B cell (primary cell): ENCODE measurements around the gene ZNF609. TPM values are rescaled to one million over a fixed set of nuclear protein-coding genes. Genes with fewer than 3 reads are reported as not detected.

Source experiments
- ATAC-seq: fragments of 200-7000 bp; cut with Tn5 transposase; one replicate; pipeline ENCODE4 v1.10.0; 2021; ENCODE audit warnings: low read depth, mild to moderate bottlenecking, moderate number of reproducible peaks, moderate library complexity
- CTCF ChIA-PET: fragments of 350-600 bp; sonication (Branson Sonifier 250); formaldehyde crosslinking; loops from one replicate; lab custom pipeline; 2021; ENCODE audit warnings: antibody characterized with exemption, inconsistent platforms; lab: Charles Lee
- POLR2A ChIA-PET: fragments of 350-600 bp; sonication (Branson Sonifier 250); formaldehyde crosslinking; loops from one replicate; lab custom pipeline; 2021; ENCODE audit warnings: antibody characterized with exemption; lab: Charles Lee
- DNase-seq: peaks from one replicate; pipeline ENCODE4 v3.0.0; 2013
- H2AFZ ChIP-seq: 2 replicates; pipeline ENCODE4 v1.6.1; 2012; ENCODE audit warnings: mild to moderate bottlenecking, low read depth, low read length; ENCODE audit not compliant: insufficient read depth, poor library complexity, severe bottlenecking
- H3K27ac ChIP-seq, 2 donors: 1 replicate in 1 of 2; 2 replicates in 1 of 2; pipeline ENCODE4 v1.5.1; 2012 to 2013; ENCODE audit warnings: low read length in 2 of 2, mild to moderate bottlenecking in 2 of 2, moderate library complexity in 1 of 2
- H3K27me3 ChIP-seq, 4 experiments: fragments of 200-600 bp in 1 of 4; sonication (generic) in 1 of 4; replicated peaks in 1 of 4; 1 replicate in 2 of 4; 2 replicates in 2 of 4; pipeline versions ENCODE4 v1.6.1 to v1.7.0; 2013 to 2016; ENCODE audit warnings: low read length in 3 of 4, mild to moderate bottlenecking in 2 of 4, mixed read lengths in 1 of 4, moderate library complexity in 1 of 4; ENCODE audit not compliant: insufficient read depth in 4 of 4, control insufficient read depth in 3 of 4; ENCODE audit errors: control extremely low read depth in 1 of 4
- H3K36me3 ChIP-seq, 2 experiments: replicated peaks in 1 of 2; 1 replicate in 1 of 2; 2 replicates in 1 of 2; pipeline versions ENCODE4 v1.6.1 to v1.7.1; 2013; ENCODE audit warnings: low read length in 1 of 2; ENCODE audit not compliant: insufficient read depth in 2 of 2, control insufficient read depth in 1 of 2; ENCODE audit errors: control extremely low read depth in 1 of 2, extremely low read depth in 1 of 2
- H3K4me1 ChIP-seq, 2 donors: fragments of 200-600 bp in 1 of 2; sonication (generic) in 1 of 2; 1 replicate in 1 of 2; 2 replicates in 1 of 2; pipeline versions ENCODE4 v1.5.1 to v1.6.1; 2013 to 2017; ENCODE audit warnings: low read length in 2 of 2; ENCODE audit not compliant: control insufficient read depth in 2 of 2, insufficient read depth in 2 of 2
- H3K4me2 ChIP-seq: replicated peaks from 2 replicates; pipeline ENCODE3; 2012; ENCODE audit warnings: mild to moderate bottlenecking, low read depth, low read length; ENCODE audit not compliant: poor library complexity, severe bottlenecking
- H3K4me3 ChIP-seq, 5 experiments: fragments of 200-600 bp in 1 of 5; sonication (generic) in 1 of 5; 1 replicate in 3 of 5; 2 replicates in 2 of 5; pipeline versions ENCODE4 v1.5.1 to v1.7.0; 2011 to 2016; ENCODE audit warnings: low read length in 4 of 5, mild to moderate bottlenecking in 4 of 5, low read depth in 2 of 5, control low read depth in 1 of 5, moderate library complexity in 1 of 5; ENCODE audit not compliant: insufficient read depth in 1 of 5; ENCODE audit errors: control extremely low read depth in 1 of 5, extremely low read depth in 1 of 5
- H3K79me2 ChIP-seq: fragments of 200-600 bp; sonication (generic); one replicate; pipeline ENCODE4 v1.6.0; 2016; ENCODE audit warnings: low read length; ENCODE audit not compliant: control insufficient read depth, insufficient read depth
- H3K9ac ChIP-seq: fragments of 200-600 bp; sonication (generic); 2 replicates; pipeline ENCODE4 v1.6.1; 2017; ENCODE audit warnings: mild to moderate bottlenecking, low read length, moderate library complexity
- H3K9me3 ChIP-seq, 3 donors: one replicate each; pipeline versions ENCODE4 v1.6.1 to v1.7.1; 2013; ENCODE audit warnings: low read length in 2 of 3; ENCODE audit not compliant: control insufficient read depth in 2 of 3, insufficient read depth in 1 of 3; ENCODE audit errors: control extremely low read depth in 1 of 3
- H4K20me1 ChIP-seq: 2 replicates; pipeline ENCODE4 v1.6.0; 2012; ENCODE audit warnings: mild to moderate bottlenecking, low read length; ENCODE audit not compliant: insufficient read depth, control insufficient read depth, poor library complexity, severe bottlenecking
- H3K27ac Mint-ChIP-seq: one replicate; pipeline ENCODE4 v1.8.0; 2021; ENCODE audit warnings: mixed read lengths
- H3K27me3 Mint-ChIP-seq: one replicate; pipeline ENCODE4 v1.8.0; 2021; ENCODE audit warnings: mixed read lengths
- H3K4me1 Mint-ChIP-seq: one replicate; pipeline ENCODE4 v1.8.0; 2021; ENCODE audit warnings: mixed read lengths
- H3K4me3 Mint-ChIP-seq: one replicate; pipeline ENCODE4 v1.8.0; 2021; ENCODE audit warnings: mixed read lengths
- H3K9me3 Mint-ChIP-seq: one replicate; pipeline ENCODE4 v1.8.0; 2022; ENCODE audit warnings: mixed read lengths; ENCODE audit not compliant: insufficient read depth
- EZH2 ChIP-seq: IDR thresholded peaks from 2 replicates; pipeline ENCODE4 v1.6.1; 2012; ENCODE audit warnings: borderline replicate concordance, low read depth, mild to moderate bottlenecking, moderate library complexity, low read length; ENCODE audit not compliant: insufficient read depth, poor library complexity, severe bottlenecking
- WGBS: methylation state at CpG from one replicate; pipeline ENCODE4 v1.1.5; 2013; ENCODE audit warnings: missing lambda C conversion rate; ENCODE audit not compliant: insufficient coverage; 5-methylcytosine and 5-hydroxymethylcytosine counted together
- intact Hi-C: fragments of 100-400 bp; cut with micrococcal nuclease; formaldehyde crosslinking; loops from one replicate; pipeline ENCODE4 v1.10.0; 2022
- polyA plus RNA-seq: library from polyadenylated mRNA; depleted of rRNA; stranded (reverse); fragments of >200 nt; gene quantifications from 2 replicates; pipeline ENCODE4 v1.2.3, GENCODE V29; 2012
- total RNA-seq, 2 donors: library from RNA; stranded (reverse); fragments of 120-200 nt in 1 of 2; gene quantifications; 1 replicate in 1 of 2; 2 replicates in 1 of 2; pipeline versions ENCODE4 v1.2.3 to v1.2.4, GENCODE V29; 2013 to 2022
- TF ChIP-seq, protein P1 (sequence below): fragments of 200-600 bp; IDR thresholded peaks from one replicate; pipeline ENCODE4 v1.8.0; 2022; ENCODE audit warnings: antibody characterized with exemption, mild to moderate bottlenecking

ZNF609 gene
- total and polyA plus RNA-seq, 2 donors (not counting 1 experiment from before 2014, with no cell fraction given) = 5.8 to 32.9 TPM

DNA sequence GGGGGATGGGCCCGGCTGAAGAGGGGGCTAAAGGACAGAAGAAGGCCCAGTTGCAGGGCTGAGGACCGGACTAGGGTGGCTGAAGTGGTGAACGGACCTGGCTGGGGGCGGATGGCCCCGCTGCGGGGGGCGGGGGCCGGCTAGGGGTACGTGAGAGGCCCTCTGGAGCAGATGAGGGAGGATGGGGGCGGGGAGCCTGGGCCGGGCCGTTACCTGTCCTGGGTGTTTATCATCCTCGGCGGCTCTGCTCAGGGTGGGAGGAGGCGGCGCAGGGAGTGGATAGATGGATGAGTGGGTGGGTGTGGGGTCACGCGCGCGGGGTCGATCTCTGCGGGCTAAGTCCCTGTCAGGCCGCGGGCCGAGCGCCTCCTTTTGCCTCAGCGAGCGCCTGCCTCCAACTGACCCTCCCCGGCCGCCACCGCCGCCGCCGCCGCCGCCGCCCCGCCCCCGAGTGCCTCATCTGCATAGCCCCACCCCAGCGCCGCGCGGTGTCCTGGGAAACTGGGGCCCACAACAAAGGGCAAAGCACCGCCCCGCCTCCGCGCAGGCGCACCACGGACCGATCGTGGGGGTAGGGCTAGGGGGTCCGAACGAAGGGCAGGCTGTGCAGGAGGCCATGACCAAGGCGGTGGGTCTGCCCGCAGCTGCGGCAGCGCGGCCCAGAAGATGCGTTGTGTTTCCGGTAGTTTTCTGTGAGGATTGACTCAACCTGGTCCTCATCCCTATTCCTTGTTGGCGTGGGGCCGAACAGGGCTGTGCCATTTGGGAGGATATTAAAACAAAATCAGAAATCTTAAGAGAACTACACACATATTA lies 242.6 kb downstream of the ZNF609 start:
- peak overlapping the region; percentile 94 for H3K27ac Mint-ChIP-seq
- peak; percentile 96 for ATAC-seq
- Histone ChIP-seq H3K27ac (peak overlapping the region; percentile 65 to 83), H3K4me2 (peak overlapping the region; percentile 99), H2AFZ (peak overlapping the region; percentile 88), H3K9ac (peak overlapping the region; percentile 83), H3K9me3 (no peaks in the 10 kb centered on the region), H3K36me3 (peaks cover 2 to 9% of the 10 kb centered on the region in 2 experiments), H3K4me3 (peak overlapping the region; percentile 73 to 88 (median 87)), H3K79me2 (peaks cover 47% of the 10 kb centered on the region), H3K4me1 (peaks cover 45 to 46% of the 10 kb centered on the region in 2 donors), H4K20me1 (peaks cover 26% of the 10 kb centered on the region), H3K27me3 (no peaks in the 10 kb centered on the region)
- peaks cover 56% of the 10 kb centered on the region for H3K4me1 Mint-ChIP-seq
- DNase-seq = peak; percentile 93
- no peaks in the 10 kb centered on the region for H3K27me3 Mint-ChIP-seq
- WGBS = 0% methylated on average over 53 of the region's 62 CpGs
- ChIA-PET POLR2A (interaction anchor here (0.6 kb wide), 1 partner anchor 421 kb away, joined by 8 read pairs; no protein-coding TSS in a partner anchor), CTCF (interaction anchor here (3.0 to 25.3 kb wide), 2 partner anchors 25 to 29 kb away, joined by 14 to 549 read pairs; no protein-coding TSS in a partner anchor)
- no peaks in the 10 kb centered on the region for H3K9me3 Mint-ChIP-seq
- H3K4me3 Mint-ChIP-seq = peak overlapping the region; percentile 95
- TF ChIP-seq, protein P1, sequence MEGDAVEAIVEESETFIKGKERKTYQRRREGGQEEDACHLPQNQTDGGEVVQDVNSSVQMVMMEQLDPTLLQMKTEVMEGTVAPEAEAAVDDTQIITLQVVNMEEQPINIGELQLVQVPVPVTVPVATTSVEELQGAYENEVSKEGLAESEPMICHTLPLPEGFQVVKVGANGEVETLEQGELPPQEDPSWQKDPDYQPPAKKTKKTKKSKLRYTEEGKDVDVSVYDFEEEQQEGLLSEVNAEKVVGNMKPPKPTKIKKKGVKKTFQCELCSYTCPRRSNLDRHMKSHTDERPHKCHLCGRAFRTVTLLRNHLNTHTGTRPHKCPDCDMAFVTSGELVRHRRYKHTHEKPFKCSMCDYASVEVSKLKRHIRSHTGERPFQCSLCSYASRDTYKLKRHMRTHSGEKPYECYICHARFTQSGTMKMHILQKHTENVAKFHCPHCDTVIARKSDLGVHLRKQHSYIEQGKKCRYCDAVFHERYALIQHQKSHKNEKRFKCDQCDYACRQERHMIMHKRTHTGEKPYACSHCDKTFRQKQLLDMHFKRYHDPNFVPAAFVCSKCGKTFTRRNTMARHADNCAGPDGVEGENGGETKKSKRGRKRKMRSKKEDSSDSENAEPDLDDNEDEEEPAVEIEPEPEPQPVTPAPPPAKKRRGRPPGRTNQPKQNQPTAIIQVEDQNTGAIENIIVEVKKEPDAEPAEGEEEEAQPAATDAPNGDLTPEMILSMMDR = no peak
- no peak for TF ChIP-seq EZH2
- intact Hi-C loops = loop anchor here (1.0 to 2.0 kb wide), 5 partner anchors 8 to 550 kb away; no protein-coding TSS in a partner anchor
